ENCODE data around the gene PIK3C2B. TPM values are rescaled to one million over a fixed set of nuclear protein-coding genes. Genes with fewer than 3 reads are reported as not detected.

The PIK3C2B gene
- total and polyA plus RNA-seq, 2 donors (not counting 1 experiment from before 2014, with no cell fraction given), result 90.3 to 142 TPM

GRCh38 chr1:204498981-204499380 is 4.4 kb upstream of the PIK3C2B start:
- peak overlapping the region; percentile 80 for H3K27ac Mint-ChIP-seq
- TF ChIP-seq CTCF (IDR thresholded peaks at IDR 0.05) (no peak), EZH2 (IDR thresholded peaks at IDR 0.05; ENCODE audit: borderline replicate concordance, insufficient read depth, low read depth, low read length, poor library complexity, severe bottlenecking) (no peak)
- H4K20me1 ChIP-seq (ENCODE audit: control insufficient read depth, insufficient read depth, low read length, poor library complexity, severe bottlenecking), result peaks cover 4% of the 10 kb centered on the region
- no peak for ATAC-seq (ENCODE audit: low read depth)
- H3K79me2 ChIP-seq (ENCODE audit: control insufficient read depth, insufficient read depth, low read length), result peaks cover 26% of the 10 kb centered on the region
- no peak overlapping the region for H2AFZ ChIP-seq (ENCODE audit: insufficient read depth, low read depth, low read length, poor library complexity, severe bottlenecking)
- no peaks in the 10 kb centered on the region for H3K27me3 ChIP-seq (replicated peaks in 1 of 4; ENCODE audit: control extremely low read depth in 1 of 4, control insufficient read depth in 3 of 4, insufficient read depth in 4 of 4, low read length in 3 of 4)
- H3K4me3 ChIP-seq (ENCODE audit: control extremely low read depth in 1 of 5, extremely low read depth in 1 of 5, insufficient read depth in 1 of 5, low read depth in 2 of 5, low read length in 4 of 5), result no peak overlapping the region
- peaks cover 59% of the 10 kb centered on the region for H3K4me1 Mint-ChIP-seq
- WGBS (ENCODE audit: insufficient coverage), result 26% methylated on average over 3 of the region's 3 CpGs
- CTCF ChIA-PET, result interaction anchor here (1.5 to 20.4 kb wide), 5 partner anchors 9 to 308 kb away, joined by 4 to 1884 read pairs (median 48); partner anchors contain the start of gene MDM4
- no peaks in the 10 kb centered on the region for H3K36me3 ChIP-seq (replicated peaks in 1 of 2; ENCODE audit: control extremely low read depth in 1 of 2, control insufficient read depth in 1 of 2, extremely low read depth in 1 of 2, insufficient read depth in 2 of 2, low read length in 1 of 2)
- POLR2A ChIA-PET, result interaction anchor here (0.8 to 8.1 kb wide), 2 partner anchors 18 to 50 kb away, joined by 3 to 161 read pairs; no protein-coding TSS in a partner anchor
- H3K27ac ChIP-seq (ENCODE audit: low read length in 2 of 2), result peak overlapping the region in 1 of 2 donors; percentile 24
- H3K4me3 Mint-ChIP-seq, result no peak overlapping the region
- H3K27me3 Mint-ChIP-seq, result no peaks in the 10 kb centered on the region
- DNase-seq, result peak; percentile 68
- H3K9me3 ChIP-seq (ENCODE audit: control extremely low read depth in 1 of 3, control insufficient read depth in 2 of 3, insufficient read depth in 1 of 3, low read length in 2 of 3), result peaks cover 0 to 3% (median 0%) of the 10 kb centered on the region in 3 donors
- H3K9ac ChIP-seq (ENCODE audit: low read length), result no peak overlapping the region
- peak overlapping the region; percentile 38 for H3K4me2 ChIP-seq (replicated peaks; ENCODE audit: low read depth, low read length, poor library complexity, severe bottlenecking)
- H3K4me1 ChIP-seq (ENCODE audit: control insufficient read depth in 2 of 2, insufficient read depth in 2 of 2, low read length in 2 of 2), result peaks cover 48 to 60% of the 10 kb centered on the region in 2 donors
- intact Hi-C loops (cut with micrococcal nuclease), result no loop called here
- H3K9me3 Mint-ChIP-seq (ENCODE audit: insufficient read depth), result no peaks in the 10 kb centered on the region

GRCh38 chr1:204495777-204496176 is 1.2 kb upstream of the PIK3C2B start:
- peak overlapping the region in 3 of 5 experiments; percentile 86 to 98 (median 92) for H3K4me3 ChIP-seq (ENCODE audit: control extremely low read depth in 1 of 5, extremely low read depth in 1 of 5, insufficient read depth in 1 of 5, low read depth in 2 of 5, low read length in 4 of 5)
- Mint-ChIP-seq H3K27ac (peak overlapping the region; percentile 73), H3K4me3 (peak overlapping the region; percentile 97), H3K9me3 (ENCODE audit: insufficient read depth) (no peaks in the 10 kb centered on the region), H3K27me3 (no peaks in the 10 kb centered on the region), H3K4me1 (peaks cover 70% of the 10 kb centered on the region)
- peak overlapping the region; percentile 95 for H3K9ac ChIP-seq (ENCODE audit: low read length)
- DNase-seq, result peak; percentile 62
- TF ChIP-seq EZH2 (IDR thresholded peaks at IDR 0.05; ENCODE audit: borderline replicate concordance, insufficient read depth, low read depth, low read length, poor library complexity, severe bottlenecking) (no peak), CTCF (IDR thresholded peaks at IDR 0.05) (no peak)
- H4K20me1 ChIP-seq (ENCODE audit: control insufficient read depth, insufficient read depth, low read length, poor library complexity, severe bottlenecking), result peaks cover 30% of the 10 kb centered on the region
- H3K27ac ChIP-seq (ENCODE audit: low read length in 2 of 2), result peak overlapping the region; percentile 78 to 79
- H3K36me3 ChIP-seq (replicated peaks in 1 of 2; ENCODE audit: control extremely low read depth in 1 of 2, control insufficient read depth in 1 of 2, extremely low read depth in 1 of 2, insufficient read depth in 2 of 2, low read length in 1 of 2), result no peaks in the 10 kb centered on the region
- peak overlapping the region; percentile 86 for H3K4me2 ChIP-seq (replicated peaks; ENCODE audit: low read depth, low read length, poor library complexity, severe bottlenecking)
- no peak for ATAC-seq (ENCODE audit: low read depth)
- ChIA-PET POLR2A (interaction anchor here (0.6 to 8.1 kb wide), 10 partner anchors 10 to 116 kb away, joined by 3 to 161 read pairs (median 10); partner anchors contain the start of gene MDM4), CTCF (interaction anchor here (1.0 to 20.4 kb wide), 8 partner anchors 8 to 311 kb away, joined by 3 to 1884 read pairs (median 12); no protein-coding TSS in a partner anchor)
- no CpG with 5 or more reads among the region's 6 CpGs for WGBS (ENCODE audit: insufficient coverage)
- H3K4me1 ChIP-seq (ENCODE audit: control insufficient read depth in 2 of 2, insufficient read depth in 2 of 2, low read length in 2 of 2), result peaks cover 64 to 80% of the 10 kb centered on the region in 2 donors
- no peaks in the 10 kb centered on the region for H3K27me3 ChIP-seq (replicated peaks in 1 of 4; ENCODE audit: control extremely low read depth in 1 of 4, control insufficient read depth in 3 of 4, insufficient read depth in 4 of 4, low read length in 3 of 4)
- no peak overlapping the region for H2AFZ ChIP-seq (ENCODE audit: insufficient read depth, low read depth, low read length, poor library complexity, severe bottlenecking)
- intact Hi-C loops (cut with micrococcal nuclease), result loop anchor here (2.0 kb wide), 1 partner anchor 35 kb away; no protein-coding TSS in a partner anchor
- H3K9me3 ChIP-seq (ENCODE audit: control extremely low read depth in 1 of 3, control insufficient read depth in 2 of 3, insufficient read depth in 1 of 3, low read length in 2 of 3), result peaks cover 0 to 3% (median 0%) of the 10 kb centered on the region in 3 donors
- peaks cover 55% of the 10 kb centered on the region for H3K79me2 ChIP-seq (ENCODE audit: control insufficient read depth, insufficient read depth, low read length)
